ENCODE measurements around the gene ABCA1.

ABCA1 gene

DNA sequence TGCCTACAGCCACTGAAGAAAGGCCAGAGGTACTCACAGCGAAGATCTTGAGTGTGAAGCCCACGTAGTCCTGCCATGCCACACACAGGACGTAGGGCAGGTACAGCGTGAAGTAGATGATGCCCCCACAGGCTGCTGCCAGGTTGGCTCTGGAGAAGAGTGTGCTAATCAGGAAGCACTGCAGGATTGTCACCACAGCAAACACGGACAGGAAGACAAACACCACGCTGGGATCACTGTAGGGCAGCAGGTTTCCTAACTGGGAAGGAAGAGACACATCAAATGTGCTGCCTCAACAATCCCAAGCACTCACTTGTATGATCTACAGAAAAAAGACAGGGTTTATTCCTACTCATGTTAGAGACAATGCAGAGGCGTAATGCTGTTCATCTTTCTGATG is 101.0 kb downstream of the ABCA1 start:
- TF ChIP-seq, protein P1, sequence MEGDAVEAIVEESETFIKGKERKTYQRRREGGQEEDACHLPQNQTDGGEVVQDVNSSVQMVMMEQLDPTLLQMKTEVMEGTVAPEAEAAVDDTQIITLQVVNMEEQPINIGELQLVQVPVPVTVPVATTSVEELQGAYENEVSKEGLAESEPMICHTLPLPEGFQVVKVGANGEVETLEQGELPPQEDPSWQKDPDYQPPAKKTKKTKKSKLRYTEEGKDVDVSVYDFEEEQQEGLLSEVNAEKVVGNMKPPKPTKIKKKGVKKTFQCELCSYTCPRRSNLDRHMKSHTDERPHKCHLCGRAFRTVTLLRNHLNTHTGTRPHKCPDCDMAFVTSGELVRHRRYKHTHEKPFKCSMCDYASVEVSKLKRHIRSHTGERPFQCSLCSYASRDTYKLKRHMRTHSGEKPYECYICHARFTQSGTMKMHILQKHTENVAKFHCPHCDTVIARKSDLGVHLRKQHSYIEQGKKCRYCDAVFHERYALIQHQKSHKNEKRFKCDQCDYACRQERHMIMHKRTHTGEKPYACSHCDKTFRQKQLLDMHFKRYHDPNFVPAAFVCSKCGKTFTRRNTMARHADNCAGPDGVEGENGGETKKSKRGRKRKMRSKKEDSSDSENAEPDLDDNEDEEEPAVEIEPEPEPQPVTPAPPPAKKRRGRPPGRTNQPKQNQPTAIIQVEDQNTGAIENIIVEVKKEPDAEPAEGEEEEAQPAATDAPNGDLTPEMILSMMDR (IDR thresholded peaks at IDR 0.05; ENCODE audit: low read depth, low read length) = no peak
- no peaks in the 10 kb centered on the region for H3K27me3 ChIP-seq
- no peak for DNase-seq
- H3K4me1 ChIP-seq = no peaks in the 10 kb centered on the region
- H3K4me3 ChIP-seq (ENCODE audit: low read depth, low read length) = no peak overlapping the region
- no peaks in the 10 kb centered on the region for H3K9me3 ChIP-seq
- H3K36me3 ChIP-seq = no peaks in the 10 kb centered on the region

DNA sequence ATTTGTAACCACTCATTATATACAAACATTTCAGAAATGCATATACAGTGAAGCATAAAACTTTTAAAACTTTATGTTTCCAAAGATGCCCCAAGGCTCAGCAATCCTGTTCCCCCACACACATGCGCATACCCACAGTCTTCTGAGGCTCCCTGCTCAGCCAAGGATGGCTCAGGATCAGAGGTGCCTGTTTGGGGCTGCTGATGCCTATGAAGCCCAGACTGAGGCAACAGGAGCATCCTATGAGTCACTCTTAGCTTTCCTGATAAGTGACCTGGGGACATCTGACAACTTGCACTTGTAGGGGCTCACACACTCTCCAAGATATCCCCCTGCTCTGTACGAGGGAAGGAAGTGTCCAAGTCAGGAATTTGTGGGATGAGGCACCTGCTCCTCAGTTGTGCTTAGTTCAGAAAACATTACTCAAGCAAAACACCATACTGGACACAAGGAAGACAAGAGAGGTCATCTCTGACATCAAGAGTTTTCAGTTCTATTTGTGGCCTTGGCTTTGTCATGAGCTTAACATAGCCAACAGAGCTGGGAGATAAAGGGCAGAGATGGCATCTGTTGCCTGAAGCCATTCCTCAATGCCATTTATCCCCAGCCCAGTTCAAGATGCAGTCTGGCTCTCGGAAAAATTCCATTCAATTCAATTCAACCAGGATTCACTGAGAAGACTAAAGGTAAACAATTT is 101.7 kb downstream of the ABCA1 start:
- no peak for DNase-seq
- TF ChIP-seq, protein P1 (IDR thresholded peaks at IDR 0.05; ENCODE audit: low read depth, low read length) = no peak
- Histone ChIP-seq H3K4me1 (no peaks in the 10 kb centered on the region), H3K27me3 (no peaks in the 10 kb centered on the region), H3K9me3 (no peaks in the 10 kb centered on the region), H3K36me3 (no peaks in the 10 kb centered on the region), H3K4me3 (ENCODE audit: low read depth, low read length) (no peak overlapping the region)

DNA sequence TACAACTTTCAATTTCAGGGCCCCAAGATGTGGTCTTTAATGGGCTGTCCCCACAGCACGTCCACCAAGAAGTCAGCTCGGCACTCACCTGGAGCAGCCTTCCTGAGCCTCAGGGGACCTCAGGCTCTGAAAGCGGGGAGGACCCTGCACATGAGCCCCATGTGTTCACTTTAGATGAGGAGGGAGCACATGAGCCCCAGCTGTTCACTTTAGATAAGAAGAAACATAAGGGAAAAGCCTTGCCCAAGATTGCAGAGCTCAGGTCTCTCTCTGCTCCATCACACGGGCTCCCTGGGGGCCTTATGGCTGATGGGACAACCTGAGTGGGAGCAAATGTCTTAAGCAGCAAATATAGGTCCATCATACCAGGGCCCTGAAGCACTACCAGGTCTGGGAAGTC is 107.6 kb downstream of the ABCA1 start:
- TF ChIP-seq, protein P1 (IDR thresholded peaks at IDR 0.05; ENCODE audit: low read depth, low read length) = no peak
- no peaks in the 10 kb centered on the region for H3K36me3 ChIP-seq
- DNase-seq = no peak
- no peaks in the 10 kb centered on the region; the same call in 1 of the 2 replicates for H3K9me3 ChIP-seq
- no peaks in the 10 kb centered on the region for H3K27me3 ChIP-seq
- no peak overlapping the region for H3K4me3 ChIP-seq (ENCODE audit: low read depth, low read length)
- H3K4me1 ChIP-seq = no peaks in the 10 kb centered on the region

GRCh38 chr9:104819033-104819432 is 108.9 kb downstream of the ABCA1 start:
- TF ChIP-seq, protein P1 (IDR thresholded peaks at IDR 0.05; ENCODE audit: low read depth, low read length) = no peak
- H3K36me3 ChIP-seq = no peaks in the 10 kb centered on the region
- no peak for DNase-seq
- H3K4me3 ChIP-seq (ENCODE audit: low read depth, low read length) = no peak overlapping the region
- H3K27me3 ChIP-seq = no peaks in the 10 kb centered on the region
- no peaks in the 10 kb centered on the region for H3K4me1 ChIP-seq
- H3K9me3 ChIP-seq = no peaks in the 10 kb centered on the region; the same call in 1 of the 2 replicates

- H3K4me1 ChIP-seq = no peaks in the 10 kb centered on the region
- no peak overlapping the region for H3K4me3 ChIP-seq (ENCODE audit: low read depth, low read length)
- no peak for DNase-seq
- no peaks in the 10 kb centered on the region for H3K27me3 ChIP-seq
- no peaks in the 10 kb centered on the region; the same call in 1 of the 2 replicates for H3K9me3 ChIP-seq
- no peaks in the 10 kb centered on the region for H3K36me3 ChIP-seq
- TF ChIP-seq, protein P1 (IDR thresholded peaks at IDR 0.05; ENCODE audit: low read depth, low read length) = no peak
Measured at GRCh38 chr9:104817437-104817836, 110.5 kb downstream of the ABCA1 start.

- DNase-seq = no peak
- no peaks in the 10 kb centered on the region for H3K36me3 ChIP-seq
- TF ChIP-seq, protein P1 (IDR thresholded peaks at IDR 0.05; ENCODE audit: low read depth, low read length) = no peak
- no peaks in the 10 kb centered on the region for H3K4me1 ChIP-seq
- H3K4me3 ChIP-seq (ENCODE audit: low read depth, low read length) = no peak overlapping the region
- no peaks in the 10 kb centered on the region; the same call in 1 of the 2 replicates for H3K9me3 ChIP-seq
- no peaks in the 10 kb centered on the region for H3K27me3 ChIP-seq
Measured at GRCh38 chr9:104815851-104816565, 111.9 kb downstream of the ABCA1 start.

Measured in BE2C (cell line).